ENCODE data around the gene PLCB1.

- TF ChIP-seq CTCF (IDR thresholded peaks at IDR 0.05; ENCODE audit: insufficient read depth, low read depth, low read length) (no peak), EZH2 (IDR thresholded peaks at IDR 0.05; ENCODE audit: insufficient read depth, low read length) (no peak)
Measured at GRCh38 chr20:8291200-8291599, 159.1 kb downstream of the PLCB1 start.

Data from astrocyte (in vitro differentiated cells and primary cell).